ENCODE measurements around the gene SLC35A2. TPM values are rescaled to one million over a fixed set of nuclear protein-coding genes. Genes with fewer than 3 reads are reported as not detected.

Gene SLC35A2
- total and polyA plus RNA-seq, 2 of the 4 experiments (the other 2 are of a cell fraction) = 10.8 to 48.3 TPM

DNA sequence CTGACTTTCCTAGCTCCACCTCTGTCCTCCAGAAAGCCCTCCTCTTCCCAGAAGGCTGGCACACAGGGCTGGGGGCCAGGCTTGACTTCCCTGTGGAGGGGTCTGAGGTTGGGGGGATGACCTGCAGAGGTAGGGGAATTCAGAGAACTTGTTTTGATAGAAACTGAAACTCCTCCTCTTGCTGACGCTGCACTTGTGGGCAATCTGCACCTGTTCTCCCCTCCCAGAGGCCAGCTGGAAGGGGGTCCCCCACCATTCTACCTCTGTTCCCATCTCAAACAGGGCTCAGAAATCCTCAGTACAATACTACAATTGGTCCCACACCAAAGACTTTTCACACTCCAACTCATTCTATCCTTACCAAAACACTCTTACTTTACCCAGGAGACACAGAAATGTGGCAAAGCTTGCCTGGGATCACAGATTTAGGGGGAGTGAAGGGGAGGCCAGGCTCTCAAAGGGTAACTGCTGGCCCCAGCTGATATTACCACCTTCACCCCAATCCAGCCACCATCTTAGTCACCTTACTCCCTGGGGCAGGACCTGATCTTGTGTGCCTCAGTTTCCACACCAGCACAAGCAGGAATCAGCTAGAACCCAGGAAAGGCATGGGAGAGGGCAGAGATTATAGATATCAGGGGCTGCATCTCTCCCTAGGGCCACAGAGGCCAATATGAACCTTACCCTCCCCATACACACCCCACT lies 27.4 kb upstream of the SLC35A2 start:
- no peak overlapping the region for H3K56ac ChIP-seq (ENCODE audit: extremely low read depth, insufficient read depth, low read length)
- no peak overlapping the region for H4K5ac ChIP-seq (ENCODE audit: low read depth, low read length)
- no peak overlapping the region for H3K14ac ChIP-seq (replicated peaks; ENCODE audit: low read depth, low read length)
- no peak overlapping the region for H3K9ac ChIP-seq (ENCODE audit: low read depth, low read length)
- peaks cover 4% of the 10 kb centered on the region; the same call in 1 of the 2 replicates for H3K9me1 ChIP-seq (ENCODE audit: insufficient read depth, low read length)
- ChIA-PET CTCF (interaction anchor here (0.9 kb wide), 1 partner anchor 235 kb away, joined by 6 read pairs; no protein-coding TSS in a partner anchor), POLR2A (ENCODE audit: unreplicated experiment) (no interaction called here)
- H2BK20ac ChIP-seq (ENCODE audit: low read depth, low read length) = no peak overlapping the region
- H2BK15ac ChIP-seq (ENCODE audit: low read depth, low read length) = no peak overlapping the region
- H4K8ac ChIP-seq (ENCODE audit: low read depth in 2 of 2, low read length in 2 of 2) = no peak overlapping the region
- H3K27me3 ChIP-seq (ENCODE audit: control insufficient read depth, insufficient read depth, low read length) = no peaks in the 10 kb centered on the region
- no peak overlapping the region for H2AFZ ChIP-seq (replicated peaks; ENCODE audit: low read length, poor library complexity)
- H2AK5ac ChIP-seq (ENCODE audit: low read depth, low read length) = no peak overlapping the region
- H3K79me1 ChIP-seq (ENCODE audit: low read depth in 1 of 2, low read length in 2 of 2) = peaks cover 0 to 51% of the 10 kb centered on the region in 2 experiments; a peak in 3 of 4 replicates
- dilution Hi-C loops (cut with HindIII; ENCODE audit: low sequenced_read_pairs, unreplicated experiment) = no loop called here
- no peak overlapping the region for H2BK120ac ChIP-seq (ENCODE audit: low read depth, low read length)
- no peak overlapping the region for H4K91ac ChIP-seq (ENCODE audit: insufficient read depth, low read depth, low read length)
- no peak overlapping the region for H2AK9ac ChIP-seq (replicated peaks; ENCODE audit: low read depth, low read length, poor library complexity)
- no TSS peak for BruUV-seq (replicated peaks)
- H2BK5ac ChIP-seq (ENCODE audit: low read depth, low read length, poor library complexity, severe bottlenecking) = no peak overlapping the region
- no peak overlapping the region for H3K18ac ChIP-seq (ENCODE audit: low read depth, low read length)
- no peak overlapping the region for H3K4me2 ChIP-seq (ENCODE audit: low read depth, low read length)
- no peak overlapping the region for H3K4ac ChIP-seq (ENCODE audit: low read depth, low read length)
- no peak for ATAC-seq (ENCODE audit: low read depth)
- H3K36me3 ChIP-seq (ENCODE audit: control insufficient read depth, insufficient read depth, low read length) = peaks cover 34% of the 10 kb centered on the region
- no peak overlapping the region for H3K4me3 ChIP-seq (ENCODE audit: insufficient read depth, low read depth, low read length)
- no peak for DNase-seq
- no peak overlapping the region for H3K27ac ChIP-seq (ENCODE audit: insufficient read depth, low read length)
- WGBS, 2 experiments (ENCODE audit: extremely low coverage in 2 of 2, insufficient read length in 1 of 2) = no CpG with 5 or more reads among the region's 1 CpG
- TF ChIP-seq, protein P1, sequence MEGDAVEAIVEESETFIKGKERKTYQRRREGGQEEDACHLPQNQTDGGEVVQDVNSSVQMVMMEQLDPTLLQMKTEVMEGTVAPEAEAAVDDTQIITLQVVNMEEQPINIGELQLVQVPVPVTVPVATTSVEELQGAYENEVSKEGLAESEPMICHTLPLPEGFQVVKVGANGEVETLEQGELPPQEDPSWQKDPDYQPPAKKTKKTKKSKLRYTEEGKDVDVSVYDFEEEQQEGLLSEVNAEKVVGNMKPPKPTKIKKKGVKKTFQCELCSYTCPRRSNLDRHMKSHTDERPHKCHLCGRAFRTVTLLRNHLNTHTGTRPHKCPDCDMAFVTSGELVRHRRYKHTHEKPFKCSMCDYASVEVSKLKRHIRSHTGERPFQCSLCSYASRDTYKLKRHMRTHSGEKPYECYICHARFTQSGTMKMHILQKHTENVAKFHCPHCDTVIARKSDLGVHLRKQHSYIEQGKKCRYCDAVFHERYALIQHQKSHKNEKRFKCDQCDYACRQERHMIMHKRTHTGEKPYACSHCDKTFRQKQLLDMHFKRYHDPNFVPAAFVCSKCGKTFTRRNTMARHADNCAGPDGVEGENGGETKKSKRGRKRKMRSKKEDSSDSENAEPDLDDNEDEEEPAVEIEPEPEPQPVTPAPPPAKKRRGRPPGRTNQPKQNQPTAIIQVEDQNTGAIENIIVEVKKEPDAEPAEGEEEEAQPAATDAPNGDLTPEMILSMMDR (conservative IDR thresholded peaks at IDR 0.05; ENCODE audit: low read depth, low read length) = no peak
- TF ChIP-seq CEBPB (IDR thresholded peaks at IDR 0.05; ENCODE audit: low read depth, low read length) (no peak), CHD1 (IDR thresholded peaks at IDR 0.05; ENCODE audit: low read depth, low read length) (no peak), RCOR1 (IDR thresholded peaks at IDR 0.05; ENCODE audit: insufficient replicate concordance, low read length) (no peak), RFX5 (IDR thresholded peaks at IDR 0.05; ENCODE audit: low read depth, low read length) (no peak), SMC3 (IDR thresholded peaks at IDR 0.05; ENCODE audit: low read depth, low read length) (no peak), RAD21 (IDR thresholded peaks at IDR 0.05; ENCODE audit: low read length) (no peak), NFE2L2 (IDR thresholded peaks at IDR 0.05; ENCODE audit: low read depth, low read length) (no peak), MAZ (IDR thresholded peaks at IDR 0.05; ENCODE audit: borderline replicate concordance, low read depth, low read length) (no peak), MXI1 (IDR thresholded peaks at IDR 0.05; ENCODE audit: borderline replicate concordance, low read depth, low read length) (no peak), FOS (IDR thresholded peaks at IDR 0.05; ENCODE audit: low read depth, low read length) (no peak), POLR2A (IDR thresholded peaks at IDR 0.05; ENCODE audit: low read depth, low read length) (no peak), BHLHE40 (IDR thresholded peaks at IDR 0.05; ENCODE audit: low read depth, low read length) (no peak), MAFK (IDR thresholded peaks at IDR 0.05; ENCODE audit: low read depth, low read length) (no peak)
- TF ChIP-seq, protein P2, sequence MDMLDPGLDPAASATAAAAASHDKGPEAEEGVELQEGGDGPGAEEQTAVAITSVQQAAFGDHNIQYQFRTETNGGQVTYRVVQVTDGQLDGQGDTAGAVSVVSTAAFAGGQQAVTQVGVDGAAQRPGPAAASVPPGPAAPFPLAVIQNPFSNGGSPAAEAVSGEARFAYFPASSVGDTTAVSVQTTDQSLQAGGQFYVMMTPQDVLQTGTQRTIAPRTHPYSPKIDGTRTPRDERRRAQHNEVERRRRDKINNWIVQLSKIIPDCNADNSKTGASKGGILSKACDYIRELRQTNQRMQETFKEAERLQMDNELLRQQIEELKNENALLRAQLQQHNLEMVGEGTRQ (IDR thresholded peaks at IDR 0.05; ENCODE audit: low read depth, low read length) = no peak
- TF ChIP-seq, protein P3, sequence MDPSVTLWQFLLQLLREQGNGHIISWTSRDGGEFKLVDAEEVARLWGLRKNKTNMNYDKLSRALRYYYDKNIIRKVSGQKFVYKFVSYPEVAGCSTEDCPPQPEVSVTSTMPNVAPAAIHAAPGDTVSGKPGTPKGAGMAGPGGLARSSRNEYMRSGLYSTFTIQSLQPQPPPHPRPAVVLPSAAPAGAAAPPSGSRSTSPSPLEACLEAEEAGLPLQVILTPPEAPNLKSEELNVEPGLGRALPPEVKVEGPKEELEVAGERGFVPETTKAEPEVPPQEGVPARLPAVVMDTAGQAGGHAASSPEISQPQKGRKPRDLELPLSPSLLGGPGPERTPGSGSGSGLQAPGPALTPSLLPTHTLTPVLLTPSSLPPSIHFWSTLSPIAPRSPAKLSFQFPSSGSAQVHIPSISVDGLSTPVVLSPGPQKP (IDR thresholded peaks at IDR 0.05; ENCODE audit: borderline replicate concordance, low read depth, low read length) = no peak
- in situ Hi-C loops (cut with MboI; ENCODE audit: low sequenced_read_pairs) = no loop called here
- peaks cover 43% of the 10 kb centered on the region for H4K20me1 ChIP-seq (ENCODE audit: insufficient read depth, low read length)
- no peaks in the 10 kb centered on the region for H3K9me3 ChIP-seq (ENCODE audit: control insufficient read depth, insufficient read depth, low read length)
- intact Hi-C loops (cut with micrococcal nuclease) = no loop called here
- H3K4me1 ChIP-seq (ENCODE audit: control insufficient read depth, insufficient read depth, low read length) = no peaks in the 10 kb centered on the region; the same call in 1 of the 2 replicates
- H3K23ac ChIP-seq (ENCODE audit: low read depth, low read length) = no peak overlapping the region

Data from IMR-90 (cell line).